Vagina (tissue), 2 donors: Measurements from ENCODE around the gene DPY19L1.

ENCODE experiments used
- CTCF ChIP-seq, 3 experiments: fragments of 450-650 bp in 2 of 3; fragments of 200-600 bp in 1 of 3; sonication (generic) in 1 of 3; IDR thresholded peaks; one replicate each; pipeline ENCODE4 v1.5.1; 2017 to 2019; ENCODE audit warnings: antibody characterized with exemption in 3 of 3, mild to moderate bottlenecking in 2 of 3, moderate library complexity in 2 of 3
- POLR2A ChIP-seq, 2 donors: fragments of 450-650 bp; IDR thresholded peaks; one replicate each; pipeline ENCODE4 v1.6.1; 2017; ENCODE audit warnings: antibody characterized with exemption in 2 of 2, mild to moderate bottlenecking in 2 of 2, moderate library complexity in 2 of 2

GRCh38 chr7:34902182-34902581 is 135.1 kb downstream of the DPY19L1 start:
- TF ChIP-seq POLR2A (IDR thresholded peaks at IDR 0.05) (no peak), CTCF (IDR thresholded peaks at IDR 0.05) (no peak)
